Endothelial cell of umbilical vein (primary cell): ENCODE data around the gene SQOR. TPM values are rescaled to one million over a fixed set of nuclear protein-coding genes. Genes with fewer than 3 reads are reported as not detected.

ENCODE experiments used
- BruUV-seq: library from RNA; stranded (reverse); fragments of 400-500 nt; replicated peaks from 2 replicates; lab custom pipeline; 2021; lab: Mats Ljungman, UMichigan
- CTCF ChIA-PET: fragments of 300-600, 350-600 bp; sonication (Branson Sonifier 250); formaldehyde crosslinking; loops from one replicate; lab custom pipeline; 2021; ENCODE audit warnings: antibody characterized with exemption, inconsistent platforms; lab: Charles Lee
- POLR2A ChIA-PET: fragments of 300-600, 350-600 bp; sonication (Branson Sonifier 250); formaldehyde crosslinking; loops from one replicate; lab custom pipeline; 2021; ENCODE audit warnings: antibody characterized with exemption, inconsistent platforms; lab: Charles Lee
- DNase-seq: peaks from one replicate; pipeline ENCODE4 v3.0.0-alpha.2; 2011; ENCODE audit warnings: low read depth, low spot score
- FAIRE-seq: peaks from 2 replicates; lab custom pipeline; 2011; peaks lifted over from hg19 to GRCh38; lab: Jason Lieb, UNC
- H2AFZ ChIP-seq: 2 replicates; pipeline ENCODE4 v1.6.0; 2012; ENCODE audit warnings: low read depth, low read length, control low read depth, inconsistent platforms
- H3K27ac ChIP-seq: 2 replicates; pipeline ENCODE4 v1.5.1; 2011; ENCODE audit warnings: low read depth, mild to moderate bottlenecking, control low read depth, low read length, moderate library complexity; ENCODE audit not compliant: insufficient read depth
- H3K27me3 ChIP-seq, 2 experiments: 2 replicates each; pipeline versions ENCODE4 v1.6.0 to v1.6.1; 2011; ENCODE audit warnings: low read length in 2 of 2, mixed read lengths in 1 of 2; ENCODE audit not compliant: control insufficient read depth in 2 of 2, insufficient read depth in 2 of 2
- H3K36me3 ChIP-seq, 2 experiments: 2 replicates in 1 of 2; 3 replicates in 1 of 2; pipeline ENCODE4 v1.5.1; 2011; ENCODE audit warnings: low read length in 2 of 2, mild to moderate bottlenecking in 1 of 2, moderate library complexity in 1 of 2; ENCODE audit not compliant: control insufficient read depth in 2 of 2, insufficient read depth in 2 of 2; ENCODE audit errors: extremely low read depth in 1 of 2
- H3K4me1 ChIP-seq: 3 replicates; pipeline ENCODE4 v1.5.1; 2011; ENCODE audit warnings: mild to moderate bottlenecking, low read length; ENCODE audit not compliant: control insufficient read depth, insufficient read depth; ENCODE audit errors: extremely low read depth
- H3K4me2 ChIP-seq: 2 replicates; pipeline ENCODE4 v1.6.1; 2011; ENCODE audit warnings: low read length, control low read depth, mixed read lengths; ENCODE audit not compliant: insufficient read depth
- H3K4me3 ChIP-seq, 3 experiments: fragments of 200-600 bp in 1 of 3; sonication (generic), shearing (Covaris generic) in 1 of 3; replicated peaks in 1 of 3; 2 replicates each; pipeline ENCODE4 v1.5.1; 2011 to 2016; ENCODE audit warnings: control low read depth in 3 of 3, low read length in 3 of 3, mild to moderate bottlenecking in 2 of 3, inconsistent platforms in 1 of 3, low read depth in 1 of 3, moderate library complexity in 1 of 3; ENCODE audit not compliant: insufficient read depth in 1 of 3
- H3K79me2 ChIP-seq: 2 replicates; pipeline ENCODE4 v1.6.0; 2012; ENCODE audit warnings: low read length, inconsistent platforms; ENCODE audit not compliant: control insufficient read depth, insufficient read depth
- H3K9ac ChIP-seq: replicated peaks from 2 replicates; pipeline ENCODE3; 2011; ENCODE audit warnings: low read length, control low read depth; ENCODE audit not compliant: insufficient read depth; ENCODE audit errors: extremely low read depth
- H3K9me1 ChIP-seq: replicated peaks from 3 replicates; pipeline ENCODE4 v1.6.0; 2011; ENCODE audit warnings: mild to moderate bottlenecking, low read length; ENCODE audit not compliant: control insufficient read depth, insufficient read depth; ENCODE audit errors: extremely low read depth
- H3K9me3 ChIP-seq: replicated peaks from 2 replicates; pipeline ENCODE4 v1.5.1; 2012; ENCODE audit warnings: low read length, inconsistent platforms; ENCODE audit not compliant: control insufficient read depth, insufficient read depth
- H4K20me1 ChIP-seq: replicated peaks from 2 replicates; pipeline ENCODE3; 2011; ENCODE audit warnings: mild to moderate bottlenecking, low read length; ENCODE audit not compliant: control insufficient read depth, insufficient read depth; ENCODE audit errors: extremely low read depth
- CTCF ChIP-seq, 2 donors: IDR thresholded peaks; 1 replicate in 1 of 2; 2 replicates in 1 of 2; pipeline ENCODE4 v1.5.1; 2011; ENCODE audit warnings: low read length in 2 of 2, mild to moderate bottlenecking in 2 of 2, moderate library complexity in 2 of 2, control low read depth in 1 of 2, inconsistent platforms in 1 of 2, low read depth in 1 of 2; ENCODE audit not compliant: insufficient read depth in 1 of 2; ENCODE audit errors: extremely low read depth in 1 of 2
- EZH2 ChIP-seq: IDR thresholded peaks from 2 replicates; pipeline ENCODE4 v1.6.1; 2012; ENCODE audit warnings: borderline replicate concordance, low read depth, mild to moderate bottlenecking, moderate library complexity, low read length, inconsistent platforms; ENCODE audit not compliant: severe bottlenecking
- FOS ChIP-seq: IDR thresholded peaks from 2 replicates; pipeline ENCODE4 v1.6.1; 2011; ENCODE audit warnings: mild to moderate bottlenecking, low read length, moderate library complexity, borderline replicate concordance; ENCODE audit not compliant: insufficient read depth
- GATA2 ChIP-seq: IDR thresholded peaks from 2 replicates; pipeline ENCODE4 v1.7.0; 2011; ENCODE audit warnings: low read depth, mild to moderate bottlenecking, moderate library complexity, mixed read lengths, low read length; ENCODE audit not compliant: insufficient read length, insufficient read depth
- JUN ChIP-seq: IDR thresholded peaks from 2 replicates; pipeline ENCODE4 v1.6.1; 2011; ENCODE audit warnings: borderline replicate concordance, low read depth; ENCODE audit not compliant: insufficient read length, insufficient read depth
- MAX ChIP-seq: IDR thresholded peaks from 2 replicates; pipeline ENCODE4 v1.6.1; 2011; ENCODE audit not compliant: insufficient read depth, insufficient read length
- MYC ChIP-seq: IDR thresholded peaks from one replicate; pipeline ENCODE4 v1.6.1; 2011; ENCODE audit warnings: mild to moderate bottlenecking, low read depth, low read length
- POLR2A ChIP-seq: IDR thresholded peaks from 2 replicates; pipeline ENCODE4 v1.6.1; 2012; ENCODE audit warnings: low read depth, mild to moderate bottlenecking, control low read depth, low read length
- POLR2AphosphoS5 ChIP-seq: IDR thresholded peaks from 2 replicates; pipeline ENCODE4 v1.6.1; 2012; ENCODE audit warnings: low read depth, mild to moderate bottlenecking, control low read depth, low read length, moderate library complexity; ENCODE audit not compliant: insufficient read depth
- dilution Hi-C: fragments of 300-500 bp; cut with MboI; formaldehyde crosslinking; loops from one replicate; pipeline ENCODE4 v1.15.0; 2019; ENCODE audit warnings: low sequenced_read_pairs; ENCODE audit not compliant: extremely low pct_ligation_motif_present
- intact Hi-C: fragments of 100-400 bp; cut with micrococcal nuclease; formaldehyde crosslinking; loops from one replicate; pipeline ENCODE4 v1.10.0; 2022
- polyA plus RNA-seq, 4 experiments: library from polyadenylated mRNA; depleted of rRNA in 3 of 4; stranded (reverse) in 3 of 4; unstranded in 1 of 4; fragments of >200 nt; gene quantifications; 2 replicates each; pipeline versions ENCODE4 v1.2.1 to v1.2.3, GENCODE V29; 2011 to 2012; ENCODE audit warnings: missing spikeins in 1 of 4
- total RNA-seq: library from RNA; stranded (reverse); gene quantifications from 2 replicates; pipeline ENCODE4 v1.2.3, GENCODE V29; 2021

The SQOR gene
- total and polyA plus RNA-seq, 2 donors (not counting 3 experiments of a cell fraction or from before 2014, with no cell fraction given), result 12.9 to 17.9 TPM

- Histone ChIP-seq H2AFZ (no peak overlapping the region), H3K4me2 (no peak overlapping the region), H3K9me1 (no peaks in the 10 kb centered on the region), H3K4me1 (no peaks in the 10 kb centered on the region), H3K9ac (no peak overlapping the region), H3K27me3 (peaks cover 3% of the 10 kb centered on the region in 2 experiments), H3K36me3 (no peaks in the 10 kb centered on the region), H3K27ac (no peak overlapping the region), H3K4me3 (no peak overlapping the region), H3K79me2 (no peaks in the 10 kb centered on the region), H4K20me1 (no peaks in the 10 kb centered on the region), H3K9me3 (no peaks in the 10 kb centered on the region)
- no peak for FAIRE-seq
- CTCF ChIA-PET, result interaction anchor here (2.3 to 2.7 kb wide), 2 partner anchors 18 to 27 kb away, joined by 7 to 11 read pairs; no protein-coding TSS in a partner anchor
- intact Hi-C loops, result no loop called here
- BruUV-seq, result no TSS peak
- POLR2A ChIA-PET, result no interaction called here
- dilution Hi-C loops, result no loop called here
- TF ChIP-seq CTCF (IDR thresholded peaks at IDR 0.05; ENCODE audit: extremely low read depth in 1 of 2, insufficient read depth in 1 of 2, low read depth in 1 of 2, low read length in 2 of 2), result no peak
- TF ChIP-seq POLR2AphosphoS5, result no peak
- TF ChIP-seq JUN, result no peak
- no peak for TF ChIP-seq MAX
- TF ChIP-seq GATA2, result no peak
- TF ChIP-seq FOS, result no peak
- no peak for TF ChIP-seq POLR2A
- no peak for TF ChIP-seq EZH2
- no peak for TF ChIP-seq MYC
- DNase-seq, result no peak
Measured at GRCh38 chr15:45732662-45733061, 97.8 kb downstream of the SQOR start.
